Urothelium cell line (cell line): Measurements from ENCODE around the gene FASTK.

Experiments used
- DNase-seq: peaks from one replicate; pipeline ENCODE4 v3.0.0; 2011; ENCODE audit warnings: low spot score, mixed read lengths
- FAIRE-seq: peaks from 2 replicates; lab custom pipeline; 2011; peaks lifted over from hg19 to GRCh38; lab: Jason Lieb, UNC

Gene FASTK

GRCh38 chr7:151080522-151081169, at the start of gene FASTK:
Gene FASTK (minus strand): TSS chr7:151080809. CDS start chr7:151080766, 43 bp downstream.
- FAIRE-seq (no peak), DNase-seq (peak; percentile 75)

GRCh38 chr7:151129960-151130591, 49.5 kb upstream of the FASTK start:
- DNase-seq = no peak
- no peak for FAIRE-seq

- FAIRE-seq = no peak
- DNase-seq = no peak
Measured at GRCh38 chr7:151129117-151129959, 48.7 kb upstream of the FASTK start.

GRCh38 chr7:151128716-151129115, 48.1 kb upstream of the FASTK start:
- no peak for FAIRE-seq

GRCh38 chr7:151128144-151128543, 47.5 kb upstream of the FASTK start:
- no peak for FAIRE-seq
- no peak for DNase-seq

More at GRCh38 chr7:151128716-151129115, 48.1 kb upstream of the FASTK start:
- DNase-seq = no peak

- no peak for FAIRE-seq
- DNase-seq = no peak
Measured at GRCh38 chr7:151126491-151127137, 46.0 kb upstream of the FASTK start.

GRCh38 chr7:151125846-151126481, 45.4 kb upstream of the FASTK start:
- FAIRE-seq = no peak
- no peak for DNase-seq

GRCh38 chr7:151125470-151125845, 44.8 kb upstream of the FASTK start:
- DNase-seq = no peak
- FAIRE-seq = no peak

GRCh38 chr7:151124899-151125399, 44.3 kb upstream of the FASTK start:
- DNase-seq (no peak), FAIRE-seq (no peak)

- FAIRE-seq = no peak
- no peak for DNase-seq
Measured at GRCh38 chr7:151124481-151124880, 43.9 kb upstream of the FASTK start.

- peak; percentile 65 for DNase-seq
- FAIRE-seq = no peak
Measured at GRCh38 chr7:151123822-151124464, 43.3 kb upstream of the FASTK start.

GRCh38 chr7:151123158-151123821, 42.7 kb upstream of the FASTK start:
- no peak for FAIRE-seq
- DNase-seq = no peak

- no peak for DNase-seq
- no peak for FAIRE-seq
Measured at GRCh38 chr7:151122796-151123157, 42.2 kb upstream of the FASTK start.

GRCh38 chr7:151122276-151122675, 41.7 kb upstream of the FASTK start:
- FAIRE-seq = no peak
- DNase-seq = no peak

- DNase-seq = no peak
- no peak for FAIRE-seq
Measured at GRCh38 chr7:151121380-151122170, 41.0 kb upstream of the FASTK start.

GRCh38 chr7:151120896-151121295, 40.3 kb upstream of the FASTK start:
- FAIRE-seq (no peak), DNase-seq (no peak)

- no peak for FAIRE-seq
Measured at GRCh38 chr7:151119902-151120301, 39.3 kb upstream of the FASTK start.

GRCh38 chr7:151119055-151119415, 38.4 kb upstream of the FASTK start:
- FAIRE-seq = no peak

More at GRCh38 chr7:151119902-151120301, 39.3 kb upstream of the FASTK start:
- DNase-seq = no peak

More at GRCh38 chr7:151119055-151119415, 38.4 kb upstream of the FASTK start:
- DNase-seq = no peak
